ENCODE measurements around the gene AGK. TPM values are rescaled to one million over a fixed set of nuclear protein-coding genes. Genes with fewer than 3 reads are reported as not detected.

The AGK gene
- total RNA-seq, 2 experiments from 2014 or later: 35.8 to 37.9 TPM

DNA sequence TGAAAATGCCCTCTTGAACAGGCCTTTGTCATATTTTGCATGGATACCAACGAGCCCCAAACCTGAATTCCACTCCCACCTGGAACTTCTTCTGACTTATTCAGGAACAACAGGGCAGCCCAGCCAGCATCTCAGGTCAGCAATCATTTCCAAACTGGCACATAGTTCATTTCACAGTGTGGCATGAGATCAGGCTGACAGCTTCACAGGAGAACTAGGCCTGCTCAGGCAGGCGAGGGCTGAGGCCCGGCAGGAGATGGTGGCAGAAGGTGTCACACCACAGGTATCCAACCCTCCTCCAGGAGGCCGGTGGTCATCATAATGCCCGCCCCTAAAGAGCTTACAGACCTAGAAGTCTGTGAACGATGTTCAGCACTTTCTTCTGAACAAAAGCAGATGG, 108.3 kb downstream of the AGK start:
- DNase-seq: no peak
- H3K36me3 Mint-ChIP-seq (ENCODE audit: low read depth): peaks cover 5% of the 10 kb centered on the region
- intact Hi-C loops (cut with micrococcal nuclease): loop anchor here (10.0 kb wide), 1 partner anchor 645 kb away; no protein-coding TSS in a partner anchor
- no peak overlapping the region for H3K4me3 Mint-ChIP-seq
- no peak overlapping the region for H3K27ac Mint-ChIP-seq
- H3K27me3 Mint-ChIP-seq (ENCODE audit: low read depth): no peaks in the 10 kb centered on the region
- H3K9me3 Mint-ChIP-seq: no peaks in the 10 kb centered on the region
- H3K4me1 Mint-ChIP-seq (ENCODE audit: low read depth): peaks cover 10% of the 10 kb centered on the region
- CTCF ChIA-PET: interaction anchor here (0.6 to 1.5 kb wide), 3 partner anchors 11 to 126 kb away, joined by 3 to 5 read pairs (median 3); no protein-coding TSS in a partner anchor

DNA sequence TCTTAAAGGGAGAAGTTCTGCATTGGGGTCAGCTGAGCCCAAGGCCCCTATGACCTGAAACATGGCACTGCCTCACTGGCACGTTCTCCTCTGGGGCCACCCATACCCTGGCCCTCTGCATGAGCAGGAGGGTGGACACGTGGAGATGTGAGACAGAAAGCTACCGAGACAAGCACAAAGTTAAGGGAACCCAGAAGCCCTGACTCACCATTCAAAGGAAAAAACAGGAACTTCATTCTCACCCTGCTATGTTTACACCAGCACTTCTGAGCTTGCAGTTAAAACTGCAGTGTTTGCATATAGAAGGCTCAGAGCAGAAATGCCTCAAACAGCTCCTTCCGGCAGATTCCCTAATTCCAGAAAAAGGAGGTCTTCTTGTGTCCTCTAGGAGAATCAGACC, 109.0 kb downstream of the AGK start:
- intact Hi-C loops (cut with micrococcal nuclease): no loop called here
- Mint-ChIP-seq H3K27ac (peak overlapping the region; percentile 38), H3K4me3 (no peak overlapping the region), H3K4me1 (ENCODE audit: low read depth) (peaks cover 9% of the 10 kb centered on the region), H3K36me3 (ENCODE audit: low read depth) (peaks cover 3% of the 10 kb centered on the region), H3K9me3 (no peaks in the 10 kb centered on the region), H3K27me3 (ENCODE audit: low read depth) (no peaks in the 10 kb centered on the region)
- CTCF ChIA-PET: interaction anchor here (0.7 kb wide), 1 partner anchor 419 kb away, joined by 3 read pairs; no protein-coding TSS in a partner anchor
- DNase-seq: no peak

DNA sequence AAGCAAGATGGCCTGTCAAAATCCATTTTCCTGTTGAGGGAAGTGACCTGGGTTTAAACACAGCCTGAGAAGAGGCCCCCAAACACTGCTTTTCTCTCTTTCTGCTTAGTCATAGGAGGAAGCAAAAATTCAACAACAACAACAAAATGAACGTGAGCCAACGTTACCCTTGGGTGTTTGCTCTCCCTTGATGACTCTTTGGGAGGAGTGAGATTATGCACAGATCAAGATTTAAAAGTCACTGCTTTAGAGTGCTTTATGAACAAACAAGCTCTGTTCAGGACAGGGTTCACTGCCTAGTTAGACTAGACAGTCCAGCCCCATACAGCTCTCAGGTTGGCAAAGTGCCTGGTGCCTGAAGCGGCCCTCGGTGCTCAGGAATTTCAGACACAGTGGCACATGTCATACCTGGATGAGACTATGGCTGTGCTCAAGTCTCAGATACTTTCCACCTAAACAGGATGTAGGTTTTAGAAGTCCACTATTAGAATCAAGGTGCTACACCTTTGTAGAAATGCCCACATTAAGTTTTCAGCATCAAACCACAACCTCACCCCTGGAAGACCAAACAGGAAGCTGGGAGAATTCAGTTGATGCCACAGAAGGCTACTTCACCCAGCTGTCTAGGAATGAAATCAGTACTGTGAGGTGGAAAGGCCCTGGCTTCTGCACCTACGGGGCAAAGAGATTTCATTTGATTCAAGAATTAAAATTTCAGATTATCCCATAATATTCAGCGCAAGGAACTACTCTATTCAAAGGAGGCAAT, 112.1 kb downstream of the AGK start:
- Mint-ChIP-seq H3K36me3 (ENCODE audit: low read depth) (peaks cover 8% of the 10 kb centered on the region), H3K4me1 (ENCODE audit: low read depth) (peaks cover 7% of the 10 kb centered on the region), H3K4me3 (no peak overlapping the region), H3K27ac (peak overlapping the region; percentile 39), H3K27me3 (ENCODE audit: low read depth) (no peaks in the 10 kb centered on the region), H3K9me3 (no peaks in the 10 kb centered on the region)
- intact Hi-C loops (cut with micrococcal nuclease): no loop called here
- no peak for DNase-seq
- CTCF ChIA-PET: interaction anchor here (0.8 to 1.5 kb wide), 2 partner anchors 9 to 173 kb away, joined by 4 read pairs; no protein-coding TSS in a partner anchor

DNA sequence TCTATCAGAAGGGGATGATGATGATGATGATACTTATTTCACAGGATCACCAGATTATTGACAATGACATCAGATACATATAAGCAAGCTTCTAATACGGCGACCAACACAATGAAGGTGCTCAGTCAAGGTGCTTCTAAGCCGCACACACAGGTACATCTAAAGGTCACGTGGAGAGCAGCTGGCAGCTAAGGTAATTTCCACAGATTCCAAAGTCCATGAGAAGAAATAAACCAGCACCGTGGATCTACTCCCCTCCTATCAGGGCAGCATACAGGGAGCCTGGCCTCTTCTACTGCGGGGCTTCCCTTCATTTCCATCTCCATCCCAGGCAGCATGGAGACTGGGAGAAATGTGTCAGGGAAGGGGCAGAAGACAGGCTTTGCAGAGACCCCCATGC, 113.2 kb downstream of the AGK start:
- Mint-ChIP-seq H3K9me3 (no peaks in the 10 kb centered on the region), H3K4me3 (no peak overlapping the region), H3K4me1 (ENCODE audit: low read depth) (peaks cover 7% of the 10 kb centered on the region), H3K36me3 (ENCODE audit: low read depth) (peaks cover 12% of the 10 kb centered on the region), H3K27ac (no peak overlapping the region), H3K27me3 (ENCODE audit: low read depth) (no peaks in the 10 kb centered on the region)
- DNase-seq: no peak
- intact Hi-C loops (cut with micrococcal nuclease): no loop called here
- CTCF ChIA-PET: interaction anchor here (1.9 kb wide), 1 partner anchor 10 kb away, joined by 7 read pairs; no protein-coding TSS in a partner anchor

DNA sequence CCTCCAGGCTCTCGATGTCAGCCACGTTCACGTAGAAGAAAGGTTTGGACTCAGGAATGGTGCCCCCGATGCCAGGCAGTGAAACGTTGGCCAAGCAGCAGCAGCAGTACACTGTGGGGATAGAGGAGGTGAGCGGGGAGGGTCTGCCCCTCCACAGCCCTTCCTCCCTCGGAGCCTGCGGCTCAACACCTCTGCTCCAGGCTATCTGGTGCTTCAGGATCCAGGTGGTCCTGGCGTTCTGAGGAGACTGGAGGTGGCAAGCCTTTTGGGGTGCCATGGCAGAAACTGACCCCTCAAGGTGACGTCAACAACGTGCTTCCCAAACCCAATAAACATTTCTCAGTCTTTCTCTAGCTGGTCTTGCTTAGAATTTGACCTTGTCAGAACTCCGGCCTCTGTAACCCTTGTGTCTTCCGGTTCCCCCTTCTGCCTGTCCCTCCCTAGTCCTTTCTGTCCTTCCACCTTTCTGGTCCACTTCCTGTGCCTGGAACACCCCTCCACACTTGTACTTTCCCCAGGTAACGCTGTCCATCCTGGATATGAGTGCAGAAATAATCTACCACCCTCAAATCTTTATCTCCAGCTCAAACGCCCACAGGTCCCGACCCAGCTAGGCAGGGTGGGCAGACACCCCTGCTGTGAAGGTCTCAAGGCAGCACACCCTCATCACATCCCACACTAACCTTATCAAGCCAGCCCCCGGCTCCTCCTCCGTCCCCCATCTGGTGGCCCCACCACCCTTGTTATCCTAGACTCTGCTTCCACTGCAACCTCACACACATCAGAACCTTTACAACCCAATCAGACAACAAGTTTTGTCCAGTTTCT, 114.2 kb downstream of the AGK start:
- intact Hi-C loops (cut with micrococcal nuclease): no loop called here
- no peaks in the 10 kb centered on the region for H3K9me3 Mint-ChIP-seq
- H3K36me3 Mint-ChIP-seq (ENCODE audit: low read depth): peaks cover 12% of the 10 kb centered on the region
- CTCF ChIA-PET: interaction anchor here (0.6 to 1.9 kb wide), 3 partner anchors 11 to 92 kb away, joined by 3 to 7 read pairs (median 3); partner anchors contain the start of gene SSBP1
- peaks cover 7% of the 10 kb centered on the region for H3K4me1 Mint-ChIP-seq (ENCODE audit: low read depth)
- no peak for DNase-seq
- H3K27me3 Mint-ChIP-seq (ENCODE audit: low read depth): no peaks in the 10 kb centered on the region
- no peak overlapping the region for H3K4me3 Mint-ChIP-seq
- peak overlapping the region; percentile 11 for H3K27ac Mint-ChIP-seq

DNA sequence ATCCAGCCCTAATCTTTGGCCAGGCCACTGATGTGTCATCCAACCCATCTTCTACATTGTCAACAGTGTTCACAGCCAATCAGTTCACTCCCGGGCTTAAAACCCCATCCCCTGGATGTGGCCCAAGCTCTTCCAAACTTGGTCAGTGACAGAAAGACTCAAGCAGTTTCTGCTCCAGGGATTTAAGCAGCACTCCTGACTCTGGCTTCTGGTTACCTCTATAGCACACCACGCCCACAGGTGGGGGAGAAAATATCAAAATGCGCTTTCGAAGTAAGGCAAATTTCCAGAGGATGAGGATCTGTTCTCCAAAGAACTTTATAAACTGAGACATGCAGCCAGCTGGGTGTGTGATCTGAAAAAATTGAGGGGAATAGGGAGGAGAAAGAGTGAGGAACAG, 114.9 kb downstream of the AGK start:
- peaks cover 7% of the 10 kb centered on the region for H3K4me1 Mint-ChIP-seq (ENCODE audit: low read depth)
- peaks cover 12% of the 10 kb centered on the region for H3K36me3 Mint-ChIP-seq (ENCODE audit: low read depth)
- no peaks in the 10 kb centered on the region for H3K9me3 Mint-ChIP-seq
- CTCF ChIA-PET: interaction anchor here (0.6 to 1.9 kb wide), 2 partner anchors 11 to 72 kb away, joined by 3 to 7 read pairs; partner anchors contain the start of gene SSBP1
- H3K27ac Mint-ChIP-seq: no peak overlapping the region
- H3K27me3 Mint-ChIP-seq (ENCODE audit: low read depth): no peaks in the 10 kb centered on the region
- H3K4me3 Mint-ChIP-seq: no peak overlapping the region
- intact Hi-C loops (cut with micrococcal nuclease): no loop called here
- no peak for DNase-seq

DNA sequence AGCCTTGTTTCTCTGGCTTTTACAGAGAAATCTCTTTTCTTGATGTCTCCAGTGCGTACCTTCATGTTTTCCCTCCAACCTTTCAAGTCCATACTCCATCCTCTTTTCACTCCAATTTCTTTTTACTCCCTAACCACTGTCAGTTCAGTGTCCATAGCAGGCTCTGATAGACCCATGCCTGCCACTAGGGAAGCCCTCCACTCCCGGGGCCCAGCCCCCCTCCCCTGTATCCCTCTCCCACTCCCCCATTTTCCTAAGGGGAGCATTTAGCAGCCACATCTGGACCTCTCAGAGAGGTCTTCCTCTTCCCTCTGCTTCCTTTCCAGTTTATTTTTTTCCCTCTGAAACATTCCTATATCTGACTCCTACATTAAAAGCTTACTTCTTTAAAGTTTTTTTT, 117.6 kb downstream of the AGK start:
- CTCF ChIA-PET: interaction anchor here (1.6 kb wide), 1 partner anchor 14 kb away, joined by 5 read pairs; no protein-coding TSS in a partner anchor
- no peak for DNase-seq
- H3K9me3 Mint-ChIP-seq: no peaks in the 10 kb centered on the region
- H3K27me3 Mint-ChIP-seq (ENCODE audit: low read depth): no peaks in the 10 kb centered on the region
- no peaks in the 10 kb centered on the region for H3K4me1 Mint-ChIP-seq (ENCODE audit: low read depth)
- H3K36me3 Mint-ChIP-seq (ENCODE audit: low read depth): peaks cover 18% of the 10 kb centered on the region
- H3K4me3 Mint-ChIP-seq: no peak overlapping the region
- peak overlapping the region; percentile 67 for H3K27ac Mint-ChIP-seq
- intact Hi-C loops (cut with micrococcal nuclease): no loop called here

DNA sequence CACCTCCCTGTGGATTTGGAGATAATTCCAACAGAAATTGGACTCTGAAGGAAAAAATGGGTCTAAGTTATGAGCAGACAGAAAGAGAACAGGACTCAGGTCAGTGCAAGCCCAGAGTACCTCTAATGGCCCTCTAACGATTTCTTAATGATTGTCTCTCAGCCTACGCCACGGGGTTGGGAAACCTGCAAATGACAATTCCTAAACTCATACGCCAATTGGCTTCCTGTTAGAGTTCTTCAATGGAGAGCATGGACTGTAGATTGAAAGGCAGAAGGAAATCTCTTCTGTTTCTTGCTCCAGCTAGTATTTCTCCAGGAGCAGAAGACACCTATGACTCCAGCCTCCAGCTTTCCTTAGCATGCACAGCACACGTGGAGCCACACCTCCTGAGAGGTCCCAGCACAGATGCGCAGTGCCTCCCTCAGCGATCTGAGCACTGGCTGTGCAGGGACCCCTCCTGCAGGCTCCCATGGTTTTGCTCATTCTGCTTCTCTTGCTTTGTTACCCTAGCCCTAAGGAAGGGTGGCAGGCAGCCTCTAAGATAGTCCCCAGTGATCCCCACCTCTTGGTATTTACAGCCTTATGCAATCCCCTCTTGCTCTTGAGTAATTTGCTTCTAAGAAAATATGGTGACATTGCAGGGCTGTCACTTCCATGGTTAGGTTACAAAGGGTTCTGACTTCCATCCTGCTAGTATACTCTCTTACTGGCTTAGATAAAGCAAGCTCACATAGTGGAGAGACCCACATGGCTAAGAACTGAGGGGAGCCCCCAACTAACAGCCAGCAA, 120.7 kb downstream of the AGK start:
- Mint-ChIP-seq H3K27ac (no peak overlapping the region), H3K36me3 (ENCODE audit: low read depth) (peaks cover 18% of the 10 kb centered on the region)
- CTCF ChIA-PET: no interaction called here

DNA sequence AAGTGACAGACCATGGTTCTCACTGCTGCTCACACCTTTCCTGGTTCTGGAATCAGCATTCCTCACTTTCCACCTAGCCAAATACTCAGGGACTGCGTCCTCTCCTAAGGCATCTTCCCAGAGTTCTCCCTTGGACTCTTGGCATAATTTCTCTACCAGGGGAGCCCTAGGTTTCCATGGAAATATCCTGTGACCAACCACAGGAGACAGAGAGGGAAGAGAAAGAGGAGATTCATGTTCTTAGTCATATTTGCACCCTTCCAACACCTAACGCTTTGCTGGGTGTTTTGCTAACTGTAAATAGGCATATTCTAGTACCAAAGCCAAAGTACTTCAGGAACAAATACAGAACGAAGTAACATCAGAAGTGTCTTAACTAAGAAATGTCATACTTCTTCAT, 122.1 kb downstream of the AGK start:
- CTCF ChIA-PET: interaction anchor here (0.6 kb wide), 1 partner anchor 64 kb away, joined by 3 read pairs; no protein-coding TSS in a partner anchor
- H3K27ac Mint-ChIP-seq: no peak overlapping the region

More for the DNA sequence above, 120.7 kb downstream of the AGK start:
- H3K4me1 Mint-ChIP-seq (ENCODE audit: low read depth): peaks cover 8% of the 10 kb centered on the region
- H3K9me3 Mint-ChIP-seq: no peaks in the 10 kb centered on the region
- H3K4me3 Mint-ChIP-seq: no peak overlapping the region
- no peak for DNase-seq
- intact Hi-C loops (cut with micrococcal nuclease): no loop called here
- H3K27me3 Mint-ChIP-seq (ENCODE audit: low read depth): no peaks in the 10 kb centered on the region

DNA sequence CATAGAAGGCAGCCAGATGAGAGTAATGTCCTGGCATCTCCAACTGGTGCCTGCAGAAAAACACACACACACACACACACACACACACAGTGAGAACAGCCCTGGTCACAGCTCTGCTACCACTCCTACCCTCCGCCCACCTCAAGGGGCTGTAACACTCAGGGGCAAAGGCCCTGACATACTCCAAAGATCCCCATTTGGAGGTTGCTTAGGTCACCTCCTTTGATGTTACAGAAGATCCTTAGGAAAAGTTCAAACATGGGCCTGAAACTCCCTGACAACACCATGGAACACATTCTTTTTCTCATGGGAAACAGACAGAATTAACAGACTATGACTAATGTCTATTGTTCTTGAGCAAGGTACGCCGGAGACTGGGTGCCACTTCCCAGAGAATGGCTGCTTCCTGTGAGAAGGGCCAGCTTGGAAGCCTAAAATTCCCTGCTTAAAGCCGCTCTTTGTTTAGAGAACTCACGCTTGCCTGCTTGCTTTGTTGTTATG, 123.0 kb downstream of the AGK start:
- Mint-ChIP-seq H3K27ac (peak overlapping the region; percentile 24), H3K9me3 (no peaks in the 10 kb centered on the region), H3K4me1 (ENCODE audit: low read depth) (peaks cover 15% of the 10 kb centered on the region), H3K4me3 (no peak overlapping the region), H3K36me3 (ENCODE audit: low read depth) (peaks cover 14% of the 10 kb centered on the region), H3K27me3 (ENCODE audit: low read depth) (no peaks in the 10 kb centered on the region)
- CTCF ChIA-PET: interaction anchor here (0.6 kb wide), 1 partner anchor 632 kb away, joined by 3 read pairs; no protein-coding TSS in a partner anchor
- DNase-seq: no peak
- intact Hi-C loops (cut with micrococcal nuclease): loop anchor here (1.0 to 2.0 kb wide), 2 partner anchors 20 to 25 kb away; no protein-coding TSS in a partner anchor

More for the DNA sequence above, 122.1 kb downstream of the AGK start:
- H3K27me3 Mint-ChIP-seq (ENCODE audit: low read depth): no peaks in the 10 kb centered on the region
- H3K4me3 Mint-ChIP-seq: no peak overlapping the region
- H3K9me3 Mint-ChIP-seq: no peaks in the 10 kb centered on the region
- intact Hi-C loops (cut with micrococcal nuclease): no loop called here
- H3K36me3 Mint-ChIP-seq (ENCODE audit: low read depth): peaks cover 18% of the 10 kb centered on the region
- DNase-seq: no peak
- peaks cover 8% of the 10 kb centered on the region for H3K4me1 Mint-ChIP-seq (ENCODE audit: low read depth)

DNA sequence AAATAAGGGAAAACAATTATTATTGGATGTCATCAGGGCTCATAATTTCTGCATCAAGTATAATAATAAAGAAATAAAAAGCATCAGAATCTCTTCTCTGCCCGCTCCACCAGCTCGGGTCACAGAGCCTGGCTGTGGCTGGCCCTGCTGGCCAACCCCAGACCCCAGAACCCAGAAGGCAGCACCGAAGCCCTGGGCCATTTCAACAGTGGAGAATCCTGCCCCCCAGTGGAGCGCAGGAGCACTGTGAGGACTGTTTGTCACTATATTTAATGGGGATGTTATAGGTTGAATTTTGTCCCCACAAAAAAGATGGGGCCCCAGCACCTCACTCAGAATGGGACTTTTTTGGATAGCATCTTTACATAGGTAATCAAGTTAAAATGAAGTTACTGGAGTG, 123.5 kb downstream of the AGK start:
- CTCF ChIA-PET: interaction anchor here (0.6 to 1.0 kb wide), 2 partner anchors 67 to 631 kb away, joined by 3 read pairs; no protein-coding TSS in a partner anchor
- peaks cover 14% of the 10 kb centered on the region for H3K36me3 Mint-ChIP-seq (ENCODE audit: low read depth)
- H3K9me3 Mint-ChIP-seq: no peaks in the 10 kb centered on the region
- H3K4me1 Mint-ChIP-seq (ENCODE audit: low read depth): peaks cover 17% of the 10 kb centered on the region
- peak; percentile 15 for DNase-seq
- H3K4me3 Mint-ChIP-seq: no peak overlapping the region
- H3K27ac Mint-ChIP-seq: no peak overlapping the region
- H3K27me3 Mint-ChIP-seq (ENCODE audit: low read depth): no peaks in the 10 kb centered on the region
- intact Hi-C loops (cut with micrococcal nuclease): loop anchor here (1.0 to 2.0 kb wide), 3 partner anchors 20 to 64 kb away; partner anchors contain the start of gene SSBP1
